Adrenal gland (tissue), 12 donors: Measurements from ENCODE around the gene CTNND1. TPM values are rescaled to one million over a fixed set of nuclear protein-coding genes. Genes with fewer than 3 reads are reported as not detected.

ENCODE experiments used
- DNase-seq, 7 donors: peaks; one replicate each; pipeline ENCODE4 v3.0.0-alpha.2; 2019 to 2020
- H3K27ac ChIP-seq, 5 donors: fragments of 200-600 bp; sonication (generic) in 4 of 5; 1 replicate in 3 of 5; 2 replicates in 2 of 5; pipeline versions ENCODE4 v1.5.1 to v1.8.0; 2016 to 2020; ENCODE audit warnings: mild to moderate bottlenecking in 1 of 5
- H3K27me3 ChIP-seq: fragments of 200-600 bp; 2 replicates; pipeline ENCODE4 v1.8.0; 2021
- H3K36me3 ChIP-seq, 2 donors: fragments of 200-600 bp; replicated peaks in 1 of 2; 1 replicate in 1 of 2; 2 replicates in 1 of 2; pipeline versions ENCODE4 v1.5.1 to v1.8.0; 2018 to 2022
- H3K4me1 ChIP-seq, 2 donors: fragments of 200-600 bp; replicated peaks in 1 of 2; 1 replicate in 1 of 2; 2 replicates in 1 of 2; pipeline versions ENCODE4 v1.5.1 to v1.8.0; 2018 to 2021
- H3K4me3 ChIP-seq, 4 donors: fragments of 200-600 bp; sonication (generic) in 3 of 4; one replicate each; pipeline ENCODE4 v1.5.1; 2016 to 2018
- H3K9me3 ChIP-seq, 3 donors: fragments of 200-600 bp; sonication (generic) in 1 of 3; replicated peaks in 1 of 3; 1 replicate in 2 of 3; 2 replicates in 1 of 3; pipeline versions ENCODE4 v1.5.1 to v1.8.0; 2016 to 2021
- POLR2A ChIP-seq, 2 donors: fragments of 450-650 bp; IDR thresholded peaks; one replicate each; pipeline ENCODE4 v1.6.1; 2017; ENCODE audit warnings: antibody characterized with exemption in 2 of 2, mild to moderate bottlenecking in 2 of 2, moderate library complexity in 1 of 2
- WGBS, 4 donors: extraction: QIAGEN DNeasy Blood & Tissue Kit in 2 of 4; methylation state at CpG; one replicate each; pipeline versions ENCODE4 v1.1.5 to v1.1.7; 2013 to 2017; 5-methylcytosine and 5-hydroxymethylcytosine counted together
- intact Hi-C, 2 donors: fragments of 100-400 bp; cut with DNase I; formaldehyde crosslinking; loops; one replicate each; pipeline versions ENCODE4 v1.14.1 to v1.15.0; 2022 to 2023
- polyA plus RNA-seq, 3 donors: library from polyadenylated mRNA; stranded (reverse); fragments of 200-250 nt in 2 of 3; fragments of 350-450 nt in 1 of 3; fragmentation: Illumina TruSeq in 1 of 3; extraction: RNeasy Lipid Tissue Mini Kit (QIAGEN cat#74804) in 1 of 3; gene quantifications; one replicate each; pipeline ENCODE4 v1.2.3, GENCODE V29; 2013 to 2014
- total RNA-seq, 9 donors: library from RNA; depleted of rRNA in 4 of 9; stranded (reverse); fragments of >200 nt in 4 of 9; fragments of 120-200 nt in 1 of 9; fragmentation: NEBNext Ultra II Directional in 1 of 9; extraction: Animal tissue kit (Norgen Biotek cat#: 25700) in 1 of 9; gene quantifications; one replicate each; pipeline versions ENCODE4 v1.1.0 to v1.2.4, GENCODE V29; 2013 to 2023
- TF ChIP-seq, protein P1 (sequence below), 6 experiments: fragments of 450-650 bp in 4 of 6; fragments of 200-600 bp in 2 of 6; sonication (generic) in 1 of 6; IDR thresholded peaks; 1 replicate in 5 of 6; 2 replicates in 1 of 6; pipeline versions ENCODE4 v1.5.1 to v1.8.0; 2016 to 2021; ENCODE audit warnings: antibody characterized with exemption in 6 of 6, mild to moderate bottlenecking in 2 of 6, moderate library complexity in 1 of 6
- donor health status: healthy with polysubstance abuse.
- donor health status: Bipolar disorder and iron deficiency.
- donor health status: DM: yes; HTN: yes; CAD: no.
- donor health status: DM: no; HTN: no; CAD: no.
- donor health status: DM: no; HTN: no; CAD: no.
- donor health status: DM: yes; HTN: yes; CAD: no.

Gene CTNND1
- total and polyA plus RNA-seq, 12 donors, result 26.3 to 152 (median 107) TPM

DNA sequence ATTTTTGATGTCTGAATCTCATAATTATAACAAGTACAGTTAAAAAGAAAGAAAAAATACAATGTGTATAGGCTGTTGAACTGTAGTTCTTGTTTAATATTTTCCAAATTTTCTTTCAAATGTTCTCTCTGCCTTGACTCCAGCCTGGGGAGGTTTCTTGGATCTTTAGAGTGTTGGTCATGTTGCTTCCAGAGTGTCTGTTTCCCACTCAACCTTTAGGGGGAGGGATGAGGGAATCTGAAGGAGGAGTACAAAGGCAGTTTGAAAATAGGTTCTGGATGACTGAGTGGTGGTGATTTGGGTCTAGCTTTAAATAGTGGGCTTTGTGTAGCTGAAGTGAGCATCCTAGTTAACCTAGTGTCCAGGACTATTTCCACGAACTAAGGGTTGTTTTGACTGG is 2.0 kb downstream of the CTNND1 start:
- no peak for DNase-seq
- Histone ChIP-seq H3K4me1 (peaks cover 29 to 43% of the 10 kb centered on the region in 2 donors), H3K27me3 (no peaks in the 10 kb centered on the region), H3K9me3 (no peaks in the 10 kb centered on the region), H3K27ac (peak overlapping the region in 2 of 5 donors; percentile 21 to 89), H3K4me3 (peak overlapping the region in 2 of 4 donors; percentile 35 to 61), H3K36me3 (no peaks in the 10 kb centered on the region)
- WGBS, 4 donors, result 0 to 18% (median 9%) methylated on average over 1 of the region's 1 CpG
- intact Hi-C loops, result no loop called here
- TF ChIP-seq, protein P1, sequence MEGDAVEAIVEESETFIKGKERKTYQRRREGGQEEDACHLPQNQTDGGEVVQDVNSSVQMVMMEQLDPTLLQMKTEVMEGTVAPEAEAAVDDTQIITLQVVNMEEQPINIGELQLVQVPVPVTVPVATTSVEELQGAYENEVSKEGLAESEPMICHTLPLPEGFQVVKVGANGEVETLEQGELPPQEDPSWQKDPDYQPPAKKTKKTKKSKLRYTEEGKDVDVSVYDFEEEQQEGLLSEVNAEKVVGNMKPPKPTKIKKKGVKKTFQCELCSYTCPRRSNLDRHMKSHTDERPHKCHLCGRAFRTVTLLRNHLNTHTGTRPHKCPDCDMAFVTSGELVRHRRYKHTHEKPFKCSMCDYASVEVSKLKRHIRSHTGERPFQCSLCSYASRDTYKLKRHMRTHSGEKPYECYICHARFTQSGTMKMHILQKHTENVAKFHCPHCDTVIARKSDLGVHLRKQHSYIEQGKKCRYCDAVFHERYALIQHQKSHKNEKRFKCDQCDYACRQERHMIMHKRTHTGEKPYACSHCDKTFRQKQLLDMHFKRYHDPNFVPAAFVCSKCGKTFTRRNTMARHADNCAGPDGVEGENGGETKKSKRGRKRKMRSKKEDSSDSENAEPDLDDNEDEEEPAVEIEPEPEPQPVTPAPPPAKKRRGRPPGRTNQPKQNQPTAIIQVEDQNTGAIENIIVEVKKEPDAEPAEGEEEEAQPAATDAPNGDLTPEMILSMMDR (IDR thresholded peaks at IDR 0.05), result peak in 5 of 6 experiments; percentile 15 to 42 (median 28)
- no peak for TF ChIP-seq POLR2A (IDR thresholded peaks at IDR 0.05)

- DNase-seq, result no peak
- H3K36me3 ChIP-seq, result no peaks in the 10 kb centered on the region
- H3K4me1 ChIP-seq, result peaks cover 33 to 45% of the 10 kb centered on the region in 2 donors
- peak overlapping the region in 3 of 5 donors; percentile 21 to 89 (median 30) for H3K27ac ChIP-seq
- intact Hi-C loops, result no loop called here
- no peaks in the 10 kb centered on the region for H3K9me3 ChIP-seq
- no peaks in the 10 kb centered on the region for H3K27me3 ChIP-seq
- TF ChIP-seq, protein P1 (IDR thresholded peaks at IDR 0.05), result no peak
- TF ChIP-seq POLR2A (IDR thresholded peaks at IDR 0.05), result no peak
- WGBS, 4 donors, result 32 to 50% (median 41%) methylated on average over 4 of the region's 4 CpGs
- peak overlapping the region in 2 of 4 donors; percentile 35 to 61 for H3K4me3 ChIP-seq
These were observed 2.4 kb downstream of the CTNND1 start for GRCh38 chr11:57764021-57764420.

DNA sequence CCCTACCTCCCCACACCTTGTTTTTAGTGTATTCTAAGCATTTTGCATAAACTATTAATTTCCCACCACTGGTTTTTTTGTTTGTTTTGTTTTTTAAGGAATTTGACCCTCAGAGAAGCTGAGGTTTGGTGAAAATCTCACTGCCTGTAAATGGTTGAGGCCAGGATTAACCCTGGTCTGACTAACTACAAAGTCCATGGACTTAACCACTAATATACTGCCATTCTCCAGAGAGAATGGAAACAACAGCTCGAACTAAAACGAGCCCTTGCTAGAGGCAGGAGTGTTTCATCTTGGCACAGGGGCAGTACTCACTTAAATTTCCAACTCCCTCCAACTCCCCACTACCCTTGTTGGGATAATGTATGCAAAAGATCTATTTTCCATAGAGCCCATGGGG is 3.0 kb downstream of the CTNND1 start:
- WGBS, 4 donors, result 20 to 32% (median 26%) methylated on average over 2 of the region's 2 CpGs
- peak overlapping the region in 2 of 5 donors; percentile 9 to 30 for H3K27ac ChIP-seq
- DNase-seq, result no peak
- no peaks in the 10 kb centered on the region for H3K36me3 ChIP-seq
- H3K4me1 ChIP-seq, result peaks cover 39 to 51% of the 10 kb centered on the region in 2 donors
- H3K4me3 ChIP-seq, result peak overlapping the region in 1 of 4 donors; percentile 61
- no peaks in the 10 kb centered on the region for H3K9me3 ChIP-seq
- no peaks in the 10 kb centered on the region for H3K27me3 ChIP-seq
- intact Hi-C loops, result no loop called here
- TF ChIP-seq, protein P1 (IDR thresholded peaks at IDR 0.05), result no peak
- TF ChIP-seq POLR2A (IDR thresholded peaks at IDR 0.05), result no peak

DNA sequence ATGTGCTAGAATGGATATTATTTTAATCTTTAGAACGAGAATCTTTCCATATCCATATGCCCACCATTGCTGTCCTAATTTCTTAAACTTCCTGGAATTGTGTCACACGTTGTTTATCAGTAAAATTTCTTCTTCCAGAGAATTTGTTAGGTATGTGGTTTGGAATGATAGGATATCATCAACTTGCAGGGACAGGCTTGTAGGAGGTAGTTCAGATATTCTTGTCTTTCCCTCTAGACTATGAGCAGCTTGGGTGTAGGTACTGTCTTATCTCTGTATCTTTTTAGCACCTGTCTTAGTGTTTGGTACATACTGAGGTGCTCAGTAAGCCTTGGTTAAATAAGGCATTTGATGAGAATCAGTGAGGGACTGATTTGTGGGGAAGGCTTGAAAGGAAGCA is 3.4 kb downstream of the CTNND1 start:
- Histone ChIP-seq H3K9me3 (no peaks in the 10 kb centered on the region), H3K36me3 (no peaks in the 10 kb centered on the region), H3K27me3 (no peaks in the 10 kb centered on the region), H3K4me1 (peaks cover 39 to 55% of the 10 kb centered on the region in 2 donors), H3K27ac (peak overlapping the region in 2 of 5 donors; percentile 9 to 30), H3K4me3 (peak overlapping the region in 1 of 4 donors; percentile 61)
- DNase-seq, result no peak
- TF ChIP-seq, protein P1 (IDR thresholded peaks at IDR 0.05), result no peak
- TF ChIP-seq POLR2A (IDR thresholded peaks at IDR 0.05), result no peak
- intact Hi-C loops, result no loop called here
- WGBS, 4 donors, result 15 to 32% (median 26%) methylated on average over 2 of the region's 2 CpGs
